ENCODE results near the gene KCNMB2. TPM values are rescaled to one million over a fixed set of nuclear protein-coding genes. Genes with fewer than 3 reads are reported as not detected.

The KCNMB2 gene
- total and polyA plus RNA-seq, 8 donors = 0.69 to 38.0 (median 2.3) TPM

GRCh38 chr3:178519701-178520100 is 16.5 kb upstream of the KCNMB2 start:
- H3K9me3 ChIP-seq = no peaks in the 10 kb centered on the region

GRCh38 chr3:178520451-178520850 is 15.8 kb upstream of the KCNMB2 start:
- WGBS, 2 donors = 76 to 77% methylated on average over 2 of the region's 2 CpGs
- DNase-seq = no peak
- no peak for FAIRE-seq
- Histone ChIP-seq H3K4me3 (no peak overlapping the region), H3K36me3 (no peaks in the 10 kb centered on the region), H3K27me3 (no peaks in the 10 kb centered on the region), H3K27ac (no peak overlapping the region), H3K4me1 (peaks cover 0 to 5% (median 0%) of the 10 kb centered on the region in 3 donors), H3K9me3 (no peaks in the 10 kb centered on the region)
- intact Hi-C loops (cut with DNase I) = no loop called here
- TF ChIP-seq, protein P1, sequence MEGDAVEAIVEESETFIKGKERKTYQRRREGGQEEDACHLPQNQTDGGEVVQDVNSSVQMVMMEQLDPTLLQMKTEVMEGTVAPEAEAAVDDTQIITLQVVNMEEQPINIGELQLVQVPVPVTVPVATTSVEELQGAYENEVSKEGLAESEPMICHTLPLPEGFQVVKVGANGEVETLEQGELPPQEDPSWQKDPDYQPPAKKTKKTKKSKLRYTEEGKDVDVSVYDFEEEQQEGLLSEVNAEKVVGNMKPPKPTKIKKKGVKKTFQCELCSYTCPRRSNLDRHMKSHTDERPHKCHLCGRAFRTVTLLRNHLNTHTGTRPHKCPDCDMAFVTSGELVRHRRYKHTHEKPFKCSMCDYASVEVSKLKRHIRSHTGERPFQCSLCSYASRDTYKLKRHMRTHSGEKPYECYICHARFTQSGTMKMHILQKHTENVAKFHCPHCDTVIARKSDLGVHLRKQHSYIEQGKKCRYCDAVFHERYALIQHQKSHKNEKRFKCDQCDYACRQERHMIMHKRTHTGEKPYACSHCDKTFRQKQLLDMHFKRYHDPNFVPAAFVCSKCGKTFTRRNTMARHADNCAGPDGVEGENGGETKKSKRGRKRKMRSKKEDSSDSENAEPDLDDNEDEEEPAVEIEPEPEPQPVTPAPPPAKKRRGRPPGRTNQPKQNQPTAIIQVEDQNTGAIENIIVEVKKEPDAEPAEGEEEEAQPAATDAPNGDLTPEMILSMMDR (IDR thresholded peaks at IDR 0.05) = no peak
- ATAC-seq = no peak

More at GRCh38 chr3:178519701-178520100, 16.5 kb upstream of the KCNMB2 start:
- WGBS, 2 donors = 89 to 95% methylated on average over 3 of the region's 3 CpGs
- Histone ChIP-seq H3K27me3 (no peaks in the 10 kb centered on the region), H3K27ac (no peak overlapping the region), H3K36me3 (no peaks in the 10 kb centered on the region), H3K4me3 (no peak overlapping the region), H3K4me1 (peaks cover 0 to 5% (median 0%) of the 10 kb centered on the region in 3 donors)
- no peak for FAIRE-seq
- ATAC-seq = no peak
- TF ChIP-seq, protein P1 (IDR thresholded peaks at IDR 0.05) = no peak
- intact Hi-C loops (cut with DNase I) = no loop called here
- DNase-seq = no peak

DNA sequence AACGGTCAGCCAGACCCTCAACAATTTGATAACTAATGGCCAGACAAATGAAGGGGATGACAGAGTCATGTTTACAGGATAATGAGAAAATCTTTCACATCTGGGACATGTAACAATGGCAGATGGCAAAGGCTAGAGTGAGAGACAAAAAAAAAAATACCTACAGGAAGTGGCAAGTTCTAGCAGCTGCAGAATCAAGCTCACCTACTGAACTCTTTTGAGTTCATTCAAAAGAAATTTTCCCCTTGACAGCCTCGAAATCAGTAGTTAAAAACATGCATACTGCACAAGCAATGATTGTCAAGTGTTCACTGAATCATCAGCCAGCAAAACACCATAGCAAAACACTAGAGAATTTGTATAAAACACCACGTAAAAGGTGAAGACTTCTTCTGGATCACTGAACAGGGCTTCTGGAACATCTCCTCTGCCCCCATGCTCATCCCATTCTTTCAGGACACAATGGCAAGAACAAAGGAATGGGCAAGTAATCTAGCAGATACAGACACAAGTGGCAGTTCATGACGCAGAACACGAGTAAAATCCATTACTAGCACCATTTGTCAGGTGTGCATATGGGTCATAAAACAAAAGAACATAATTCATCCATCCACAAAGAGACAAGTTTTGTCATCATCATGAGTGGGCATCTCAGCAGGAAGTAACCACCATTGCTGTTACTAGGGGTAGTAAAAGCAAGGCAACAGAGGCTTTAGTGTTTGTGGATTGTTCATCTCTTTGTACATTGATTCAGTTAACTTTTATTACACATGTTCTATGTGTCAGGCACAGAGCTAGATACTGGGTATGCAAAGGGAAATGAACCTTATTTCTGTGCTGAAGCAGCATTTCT is 13.8 kb upstream of the KCNMB2 start:
- intact Hi-C loops (cut with DNase I) = no loop called here
- Histone ChIP-seq H3K9me3 (no peaks in the 10 kb centered on the region), H3K27me3 (no peaks in the 10 kb centered on the region), H3K4me3 (no peak overlapping the region), H3K36me3 (no peaks in the 10 kb centered on the region), H3K4me1 (no peaks in the 10 kb centered on the region), H3K27ac (no peak overlapping the region)
- TF ChIP-seq, protein P1 (IDR thresholded peaks at IDR 0.05) = no peak
- 73 to 78% methylated on average over 5 of the region's 5 CpGs for WGBS, 2 donors
- DNase-seq = no peak
- ATAC-seq = no peak
- no peak for FAIRE-seq

DNA sequence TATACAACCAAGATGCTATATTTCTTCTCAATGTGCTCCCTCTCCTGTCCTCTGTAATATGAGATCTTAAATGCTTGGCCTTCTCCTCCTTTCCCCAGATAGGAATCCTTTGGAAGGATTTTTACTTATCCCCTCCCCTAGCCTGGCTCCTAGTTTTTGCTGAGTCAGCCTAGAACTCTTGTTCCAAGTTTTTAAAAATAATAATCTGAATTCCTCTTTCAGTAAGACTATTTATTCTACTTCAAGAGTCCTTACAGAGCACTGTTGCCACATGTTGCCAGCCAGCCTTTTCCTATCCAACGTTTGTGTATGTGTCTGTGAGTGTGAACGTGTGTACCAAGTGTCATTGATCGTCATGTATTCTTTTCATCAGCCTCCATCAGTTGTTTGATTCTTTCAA is 11.0 kb upstream of the KCNMB2 start:
- DNase-seq (no peak), FAIRE-seq (no peak), ATAC-seq (no peak)
- Histone ChIP-seq H3K9me3 (no peaks in the 10 kb centered on the region), H3K27me3 (no peaks in the 10 kb centered on the region), H3K4me3 (no peak overlapping the region), H3K4me1 (no peaks in the 10 kb centered on the region), H3K36me3 (no peaks in the 10 kb centered on the region), H3K27ac (no peak overlapping the region)
- 51% methylated on average over 3 of the region's 3 CpGs for WGBS, 2 donors
- TF ChIP-seq, protein P1 (IDR thresholded peaks at IDR 0.05) = no peak
- intact Hi-C loops (cut with DNase I) = no loop called here

GRCh38 chr3:178526291-178526690 is 9.9 kb upstream of the KCNMB2 start:
- no peak overlapping the region for H3K4me3 ChIP-seq
- H3K4me1 ChIP-seq = no peaks in the 10 kb centered on the region
- no peaks in the 10 kb centered on the region for H3K27me3 ChIP-seq
- H3K9me3 ChIP-seq = no peaks in the 10 kb centered on the region
- no peaks in the 10 kb centered on the region for H3K36me3 ChIP-seq
- 76 to 91% methylated on average over 3 of the region's 3 CpGs for WGBS, 2 donors
- FAIRE-seq (no peak), DNase-seq (no peak), ATAC-seq (no peak)
- TF ChIP-seq, protein P1 (IDR thresholded peaks at IDR 0.05) = no peak
- intact Hi-C loops (cut with DNase I) = no loop called here
- H3K27ac ChIP-seq = no peak overlapping the region
